Epithelial cell of proximal tubule (primary cell): ENCODE results near the gene SECISBP2L. TPM values are rescaled to one million over a fixed set of nuclear protein-coding genes. Genes with fewer than 3 reads are reported as not detected.
A peak's percentile ranks its signal among the peaks of the same experiment; 100 is the strongest.

ENCODE experiments used
- DNase-seq: peaks from one replicate; pipeline ENCODE4 v3.0.0-alpha.2; 2011; ENCODE audit warnings: low read depth
- H3K4me3 ChIP-seq: 2 replicates; pipeline ENCODE4 v1.5.1; 2011; ENCODE audit warnings: low read depth, mild to moderate bottlenecking, low read length
- total RNA-seq: library from RNA; depleted of rRNA; stranded (reverse); fragments of >200 nt; gene quantifications from 2 replicates; pipeline ENCODE4 v1.2.3, GENCODE V29; 2015
- TF ChIP-seq, protein P1 (sequence below): conservative IDR thresholded peaks from 2 replicates; pipeline ENCODE4 v1.5.1; 2012; ENCODE audit warnings: low read depth, mild to moderate bottlenecking, low read length

Gene SECISBP2L
- total RNA-seq, 1 donor from 2014 or later = 14.4 TPM

- no peak for DNase-seq
- no peak overlapping the region for H3K4me3 ChIP-seq
- TF ChIP-seq, protein P1, sequence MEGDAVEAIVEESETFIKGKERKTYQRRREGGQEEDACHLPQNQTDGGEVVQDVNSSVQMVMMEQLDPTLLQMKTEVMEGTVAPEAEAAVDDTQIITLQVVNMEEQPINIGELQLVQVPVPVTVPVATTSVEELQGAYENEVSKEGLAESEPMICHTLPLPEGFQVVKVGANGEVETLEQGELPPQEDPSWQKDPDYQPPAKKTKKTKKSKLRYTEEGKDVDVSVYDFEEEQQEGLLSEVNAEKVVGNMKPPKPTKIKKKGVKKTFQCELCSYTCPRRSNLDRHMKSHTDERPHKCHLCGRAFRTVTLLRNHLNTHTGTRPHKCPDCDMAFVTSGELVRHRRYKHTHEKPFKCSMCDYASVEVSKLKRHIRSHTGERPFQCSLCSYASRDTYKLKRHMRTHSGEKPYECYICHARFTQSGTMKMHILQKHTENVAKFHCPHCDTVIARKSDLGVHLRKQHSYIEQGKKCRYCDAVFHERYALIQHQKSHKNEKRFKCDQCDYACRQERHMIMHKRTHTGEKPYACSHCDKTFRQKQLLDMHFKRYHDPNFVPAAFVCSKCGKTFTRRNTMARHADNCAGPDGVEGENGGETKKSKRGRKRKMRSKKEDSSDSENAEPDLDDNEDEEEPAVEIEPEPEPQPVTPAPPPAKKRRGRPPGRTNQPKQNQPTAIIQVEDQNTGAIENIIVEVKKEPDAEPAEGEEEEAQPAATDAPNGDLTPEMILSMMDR = peak; percentile 70
These were observed 80.3 kb downstream of the SECISBP2L start for GRCh38 chr15:48965972-48966371.

DNA sequence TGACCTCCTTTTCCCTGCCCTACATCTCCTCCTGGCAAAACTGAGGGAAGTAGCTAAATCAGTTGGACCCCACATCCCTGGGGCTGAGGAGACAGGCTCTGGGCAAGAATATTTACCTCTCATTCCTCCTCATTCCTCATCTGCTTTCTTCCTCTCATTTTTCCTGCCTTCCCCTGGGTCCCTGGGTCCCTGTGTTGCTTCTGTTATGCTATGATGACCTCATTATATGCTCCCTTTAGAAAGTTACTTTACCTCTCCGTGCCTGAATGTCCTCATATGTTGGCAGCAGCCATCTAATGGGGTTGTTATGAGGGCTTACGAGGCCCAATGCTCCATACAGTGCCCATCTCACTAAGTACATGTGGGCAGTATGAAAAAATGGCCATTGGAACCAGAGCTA is 81.3 kb downstream of the SECISBP2L start:
- no peak for DNase-seq
- TF ChIP-seq, protein P1 = no peak
- no peak overlapping the region for H3K4me3 ChIP-seq

DNA sequence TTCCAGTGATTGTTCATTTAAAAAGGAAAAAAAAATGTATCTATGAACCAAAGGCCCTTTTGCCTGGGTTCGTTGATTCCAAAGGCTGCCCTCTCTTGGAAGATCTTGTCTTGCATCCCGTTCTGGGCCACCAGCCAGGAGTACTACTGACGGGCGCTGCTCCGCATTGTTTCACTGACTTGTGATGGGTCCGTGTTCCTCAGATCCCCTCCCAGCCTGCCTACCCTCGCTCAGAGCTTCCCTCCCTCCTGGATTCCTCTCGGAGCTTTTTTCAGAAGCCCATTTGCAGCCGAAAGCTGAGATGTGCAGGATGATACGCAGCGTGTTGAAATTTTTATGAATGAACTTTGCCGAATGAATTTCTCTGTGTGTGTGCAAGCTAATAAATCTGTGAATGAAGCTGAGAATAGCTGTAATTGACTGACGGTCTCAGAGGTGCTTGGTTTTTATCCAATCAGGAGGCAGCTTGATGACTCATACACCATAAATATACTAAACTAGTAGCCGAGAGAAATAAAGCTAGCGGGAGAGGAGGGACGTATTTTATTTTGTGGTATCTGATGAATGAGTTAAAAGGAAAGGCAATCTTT is 82.6 kb downstream of the SECISBP2L start, which contains the start of gene SHC4:
SHC4 (minus strand) TSS at position 396 of the 590 bp plus-strand sequence. CDS start 904 bp downstream, outside the sequence.
- TF ChIP-seq, protein P1 = peak; percentile 51
- no peak for DNase-seq
- peak within 1 kb of the TSS; percentile 60 for H3K4me3 ChIP-seq

DNA sequence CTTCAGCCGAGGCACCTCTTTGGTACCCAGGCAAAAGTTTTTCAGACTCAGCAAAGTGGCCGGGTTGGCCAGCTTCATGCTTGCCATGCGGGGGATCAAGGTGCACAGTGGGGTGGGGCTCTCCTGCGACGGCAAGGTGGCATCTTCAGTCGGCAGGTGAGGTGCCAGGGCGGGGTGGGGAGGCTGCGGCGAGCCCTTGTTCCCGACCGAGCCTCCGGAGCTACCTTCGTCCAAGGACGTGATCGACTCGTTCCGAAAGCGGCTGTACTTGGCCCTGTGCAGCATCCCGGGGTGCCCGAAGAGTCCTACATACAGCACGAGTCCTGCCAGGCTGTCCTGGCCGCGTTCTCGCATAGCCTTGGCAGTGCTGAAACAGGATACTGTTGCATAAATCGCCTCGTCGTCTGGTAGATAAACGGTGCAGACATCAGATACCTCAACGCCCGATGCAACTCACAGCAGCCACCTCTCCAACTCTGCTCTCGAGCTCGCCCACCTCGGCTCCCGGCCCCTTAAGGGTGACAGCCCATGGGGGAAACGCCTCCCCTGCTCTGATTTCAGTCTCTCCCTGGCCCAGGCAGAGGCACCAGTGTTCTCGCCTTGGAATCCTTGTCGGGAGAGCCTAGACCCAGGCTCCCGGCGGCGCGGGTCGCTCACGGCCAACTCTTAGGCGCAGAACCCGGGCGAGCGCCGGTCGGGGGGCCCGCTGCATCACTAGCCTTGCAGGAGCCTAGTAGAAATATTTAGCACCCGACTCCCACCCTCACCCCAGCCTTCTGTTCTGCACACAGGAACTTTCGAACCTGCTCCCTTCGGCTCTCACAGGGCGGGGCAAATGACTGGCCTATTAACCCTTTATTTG is 83.4 kb downstream of the SECISBP2L start:
- TF ChIP-seq, protein P1 = no peak
- no peak for DNase-seq
- H3K4me3 ChIP-seq = peak overlapping the region; percentile 60

- no peak for DNase-seq
These were observed 90.3 kb downstream of the SECISBP2L start for GRCh38 chr15:48955967-48956366.

GRCh38 chr15:48955370-48955769 is 90.9 kb downstream of the SECISBP2L start:
- TF ChIP-seq, protein P1 = no peak
- no peak for DNase-seq
- H3K4me3 ChIP-seq = no peak overlapping the region

More at GRCh38 chr15:48955967-48956366, 90.3 kb downstream of the SECISBP2L start:
- TF ChIP-seq, protein P1 = no peak
- H3K4me3 ChIP-seq = no peak overlapping the region
